ENCODE results near the gene GSDMA. TPM values are rescaled to one million over a fixed set of nuclear protein-coding genes. Genes with fewer than 3 reads are reported as not detected.
"Not testable (repeated sequence)": the region's sequence is repeated elsewhere in the genome, so short reads cannot be mapped to it uniquely, and the experiment has no call there.

Gene GSDMA
- polyA plus RNA-seq, 5 donors: 0.47 to 1.1 (median 0.75) TPM

DNA sequence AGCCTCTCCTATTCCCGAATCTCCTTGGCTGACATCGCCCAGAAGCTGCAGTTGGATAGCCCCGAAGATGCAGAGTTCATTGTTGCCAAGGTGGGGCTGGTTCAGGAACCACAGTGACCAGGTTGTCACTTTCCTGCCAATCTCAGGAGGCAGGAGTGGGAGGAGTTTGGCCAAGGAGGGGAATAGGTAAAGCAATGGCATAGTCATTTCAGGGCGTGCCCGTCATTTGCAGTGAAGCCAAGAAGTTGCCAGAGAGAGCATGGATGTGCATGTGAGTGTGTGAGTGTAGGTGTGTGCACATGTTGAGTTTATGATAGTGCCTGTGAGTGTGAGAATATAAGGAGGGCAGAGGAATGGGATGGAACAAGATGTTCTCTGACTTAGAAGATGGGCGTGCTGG, 32.6 kb downstream of the GSDMA start:
- no peak for DNase-seq

DNA sequence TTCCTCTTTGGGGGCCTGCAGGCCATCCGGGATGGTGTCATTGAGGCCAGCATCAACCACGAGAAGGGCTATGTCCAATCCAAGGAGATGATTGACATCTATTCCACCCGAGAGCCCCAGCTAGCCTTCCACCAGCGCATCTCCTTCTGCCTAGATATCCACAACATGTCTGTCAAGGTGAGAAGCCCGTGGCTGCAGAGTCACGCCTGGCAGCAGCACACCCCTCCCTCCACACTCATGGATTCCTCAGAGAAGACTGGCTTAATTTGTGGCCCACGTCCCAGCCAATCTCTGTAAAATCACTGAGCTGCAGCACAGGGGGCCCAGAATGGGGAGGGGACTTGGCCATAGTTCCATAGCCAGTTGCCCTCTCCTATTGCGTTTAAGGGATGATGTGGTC, 33.4 kb downstream of the GSDMA start:
- no peak for DNase-seq

- no peak for DNase-seq
Measured at GRCh38 chr17:39996800-39997199, 34.0 kb downstream of the GSDMA start.

GRCh38 chr17:39997543-39997942, 34.7 kb downstream of the GSDMA start:
- no peak for DNase-seq

- no peak for DNase-seq
Measured at GRCh38 chr17:39999067-39999466, 36.3 kb downstream of the GSDMA start.

GRCh38 chr17:40000161-40000560, 37.4 kb downstream of the GSDMA start:
- no peak for DNase-seq

DNA sequence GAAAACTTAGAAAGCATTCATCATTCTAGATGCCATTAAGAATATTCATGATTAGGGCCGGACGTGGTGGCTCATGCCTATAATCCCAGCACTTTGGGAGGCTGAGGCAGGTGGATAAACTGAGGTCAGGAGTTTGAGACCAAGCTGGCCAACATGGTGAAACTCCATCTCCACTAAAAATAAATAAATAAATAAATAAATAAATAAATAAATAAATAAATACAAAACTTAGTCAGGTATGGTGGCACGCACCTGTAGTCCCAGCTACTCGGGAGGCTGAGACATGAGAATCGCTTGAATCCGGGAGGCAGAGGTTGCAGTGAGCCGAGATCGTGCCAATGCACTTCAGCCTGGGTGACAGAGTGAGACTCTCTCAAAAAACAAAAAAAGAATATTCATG, 38.5 kb downstream of the GSDMA start:
- DNase-seq: not testable (repeated sequence)

GRCh38 chr17:40004072-40004471, 41.3 kb downstream of the GSDMA start:
- no peak for DNase-seq

DNA sequence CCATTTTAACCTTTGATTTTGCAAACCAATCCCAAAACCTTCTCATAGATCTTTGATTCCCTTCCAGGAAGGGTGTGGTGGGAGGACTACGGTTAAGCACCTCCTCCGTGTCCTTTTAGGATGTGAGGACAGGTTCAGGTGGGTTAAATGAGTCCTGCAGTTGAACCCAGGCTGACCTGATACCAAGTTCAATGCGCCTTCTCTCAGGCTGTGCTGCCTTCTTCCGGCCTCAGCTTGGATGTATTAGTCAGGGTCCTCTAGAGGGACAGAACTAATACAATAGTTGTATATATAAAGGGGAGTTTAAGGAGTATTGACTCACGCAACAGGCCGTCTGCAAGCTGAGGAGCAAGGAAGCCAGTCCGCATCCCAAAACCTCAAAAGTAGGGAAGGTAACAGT, 41.9 kb downstream of the GSDMA start:
- DNase-seq: no peak

DNA sequence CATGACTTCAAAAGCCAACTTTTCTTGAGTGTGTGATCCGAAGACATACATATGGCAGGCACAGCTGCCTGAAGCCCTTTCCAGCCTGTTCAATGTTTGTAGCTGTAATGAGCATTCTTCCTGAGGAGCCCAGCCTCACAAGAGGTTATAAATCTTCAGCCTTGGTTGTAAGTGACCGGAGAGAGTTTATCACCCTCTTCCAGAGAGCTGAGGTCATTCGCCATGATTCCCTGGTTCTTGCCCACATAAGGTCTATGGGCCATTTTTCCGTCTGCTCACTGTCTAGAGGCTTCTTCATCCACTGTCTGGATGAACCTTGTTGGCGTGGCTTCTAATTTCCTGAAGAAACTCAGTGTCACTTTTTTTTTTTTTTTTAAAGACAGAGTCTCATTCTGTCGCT, 42.7 kb downstream of the GSDMA start:
- no peak for DNase-seq

GRCh38 chr17:40010946-40011500, 48.2 kb downstream of the GSDMA start:
- not testable (repeated sequence) for DNase-seq

GRCh38 chr17:40012017-40012647, 49.3 kb downstream of the GSDMA start:
- not testable (repeated sequence) for DNase-seq

DNA sequence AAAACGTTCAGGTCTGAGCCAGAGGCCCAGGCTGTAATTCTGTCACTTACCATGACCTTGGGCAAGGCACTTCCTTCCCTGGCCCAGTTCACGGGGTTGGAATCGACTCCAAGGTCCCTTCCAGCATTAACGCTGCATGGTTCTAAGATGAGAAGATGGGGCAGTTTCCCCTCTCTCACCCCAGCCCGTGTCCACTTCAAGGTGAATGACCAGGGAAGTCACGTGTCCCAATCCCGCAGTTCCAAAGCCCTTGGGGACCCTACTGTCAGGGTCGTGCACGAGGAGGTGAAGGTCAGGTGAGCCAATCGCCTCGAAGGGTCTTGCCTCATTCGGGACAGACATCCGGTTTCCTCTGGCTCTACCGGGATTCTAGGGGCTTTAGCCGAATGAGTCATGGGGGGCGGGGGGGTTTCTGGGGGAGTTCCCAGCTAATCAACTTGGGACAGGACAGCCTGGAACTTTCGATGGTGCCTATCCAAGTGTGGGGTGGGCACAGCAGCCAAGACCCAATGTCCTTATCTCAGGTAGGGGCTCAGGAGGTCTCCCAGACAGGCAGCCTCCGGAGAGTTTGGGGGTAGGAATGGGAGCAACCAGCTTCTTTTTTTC, 51.7 kb downstream of the GSDMA start:
- no peak for DNase-seq

- DNase-seq: no peak
Measured at GRCh38 chr17:40015005-40015997, 52.5 kb downstream of the GSDMA start, which contains the start of gene CSF3. Gene CSF3, plus strand, starts transcription at chr17:40015440. Its CDS starts 35 bp downstream, at chr17:40015475.

- DNase-seq: no peak
Measured at GRCh38 chr17:40015998-40016985, 53.5 kb downstream of the GSDMA start.

GRCh38 chr17:40017422-40018080, 54.7 kb downstream of the GSDMA start:
- no peak for DNase-seq

- DNase-seq: no peak
Measured at GRCh38 chr17:40018211-40019121, 55.7 kb downstream of the GSDMA start.

DNA sequence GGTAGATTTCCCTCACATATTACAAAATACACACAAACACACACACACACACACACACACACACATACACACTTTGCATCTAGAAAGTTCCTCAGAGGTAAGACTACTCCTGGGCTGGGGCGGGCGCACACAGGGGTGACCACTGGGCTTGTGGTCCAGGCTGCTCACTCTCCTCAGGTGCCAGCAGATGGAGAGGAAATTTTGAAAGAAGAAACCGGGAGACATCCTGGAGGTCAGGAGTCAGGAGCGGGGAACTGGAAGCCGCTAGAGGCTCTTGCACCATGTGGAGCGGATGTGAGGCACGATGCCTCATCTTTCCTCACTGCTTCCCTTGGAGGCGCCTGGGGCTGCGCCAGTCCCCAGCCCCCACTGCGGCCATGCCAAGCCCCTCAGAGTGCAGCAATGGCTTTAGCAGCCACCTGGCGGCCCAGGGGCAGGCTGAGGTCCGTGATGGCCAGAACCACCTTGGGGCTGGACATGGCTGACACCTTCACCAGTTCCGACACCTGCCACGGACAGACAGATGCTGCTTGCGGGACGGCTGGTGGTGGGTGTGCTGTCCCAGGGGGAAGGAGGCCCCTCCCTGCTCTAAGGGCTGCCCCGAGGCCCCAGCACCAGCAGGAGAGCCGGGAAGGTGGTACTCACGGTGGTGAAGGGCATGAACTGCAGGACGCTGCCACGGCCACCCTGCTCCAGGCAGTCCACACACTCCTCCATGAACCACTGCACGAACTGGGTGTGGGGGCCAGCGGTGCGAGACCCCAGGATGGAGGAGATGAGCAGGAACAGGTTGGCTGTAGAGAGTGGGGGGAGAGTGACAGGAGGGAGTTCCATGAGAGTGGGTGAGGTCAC, 56.6 kb downstream of the GSDMA start:
- no peak for DNase-seq

Measured in right lung (tissue), 5 donors.